ENCODE measurements around the gene UGT1A9.
"Not testable (repeated sequence)": the region's sequence is repeated elsewhere in the genome, so short reads cannot be mapped to it uniquely, and the experiment has no call there.

UGT1A9 gene

DNA sequence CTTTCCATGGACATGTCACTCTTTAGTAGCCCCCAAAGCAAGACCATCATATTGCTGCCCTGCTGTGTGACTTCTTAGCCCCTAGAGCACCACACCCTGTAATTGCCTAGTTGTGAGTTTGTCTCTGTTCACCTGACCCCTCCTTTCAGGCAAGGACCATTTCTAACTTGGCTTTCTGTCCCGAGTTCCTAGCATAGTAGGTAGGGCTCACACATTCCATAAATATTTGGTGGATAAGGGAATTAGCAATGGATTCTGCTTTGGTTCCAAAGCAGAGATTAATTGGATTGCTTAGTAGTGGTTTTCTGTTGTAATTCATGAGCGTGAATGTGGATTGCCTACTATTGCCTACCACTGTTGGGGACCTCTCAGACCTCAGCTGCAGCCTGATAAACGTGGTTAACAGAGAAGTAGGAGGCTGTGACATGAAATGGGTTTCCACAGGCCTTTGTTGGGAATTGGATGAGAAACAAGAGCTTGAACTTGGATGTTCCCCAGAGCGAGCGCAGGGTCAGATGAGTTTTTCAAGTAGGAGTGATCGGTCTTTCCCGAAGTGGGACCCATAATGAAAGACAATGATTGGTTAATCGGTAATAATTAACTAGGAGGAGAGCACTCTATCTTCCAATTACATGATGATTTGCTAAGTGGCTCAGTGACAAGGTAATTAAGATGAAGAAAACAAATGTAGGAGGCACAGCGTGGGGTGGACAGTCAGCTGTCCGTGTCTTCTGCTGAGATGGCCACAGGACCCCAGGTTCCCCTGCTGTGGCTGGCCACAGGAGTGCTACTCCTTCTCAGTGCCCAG, 75.0 kb downstream of the UGT1A9 start:
- Histone ChIP-seq H3K27ac (ENCODE audit: low read length) (no peak overlapping the region), H3K4me1 (ENCODE audit: low read length) (no peaks in the 10 kb centered on the region), H3K27me3 (replicated peaks; ENCODE audit: insufficient read depth, low read length) (no peaks in the 10 kb centered on the region), H3K9ac (ENCODE audit: low read length) (no peak overlapping the region), H3K36me3 (replicated peaks; ENCODE audit: insufficient read depth, low read length) (no peaks in the 10 kb centered on the region), H2AFZ (ENCODE audit: low read length) (no peak overlapping the region), H3K79me2 (ENCODE audit: low read length) (no peaks in the 10 kb centered on the region), H3F3A (ENCODE audit: insufficient read depth, low read length) (no peaks in the 10 kb centered on the region), H4K20me1 (ENCODE audit: insufficient read depth, low read length) (no peaks in the 10 kb centered on the region), H3K9me3 (replicated peaks; ENCODE audit: insufficient read depth, low read length) (no peaks in the 10 kb centered on the region), H3K4me2 (ENCODE audit: low read depth, low read length) (no peak overlapping the region), H3K9me2 (replicated peaks; ENCODE audit: insufficient read depth, low read length) (no peaks in the 10 kb centered on the region), H3K4me3 (ENCODE audit: low read length) (no peak overlapping the region)
- DNase-seq, result no peak
- TF ChIP-seq, protein P1, sequence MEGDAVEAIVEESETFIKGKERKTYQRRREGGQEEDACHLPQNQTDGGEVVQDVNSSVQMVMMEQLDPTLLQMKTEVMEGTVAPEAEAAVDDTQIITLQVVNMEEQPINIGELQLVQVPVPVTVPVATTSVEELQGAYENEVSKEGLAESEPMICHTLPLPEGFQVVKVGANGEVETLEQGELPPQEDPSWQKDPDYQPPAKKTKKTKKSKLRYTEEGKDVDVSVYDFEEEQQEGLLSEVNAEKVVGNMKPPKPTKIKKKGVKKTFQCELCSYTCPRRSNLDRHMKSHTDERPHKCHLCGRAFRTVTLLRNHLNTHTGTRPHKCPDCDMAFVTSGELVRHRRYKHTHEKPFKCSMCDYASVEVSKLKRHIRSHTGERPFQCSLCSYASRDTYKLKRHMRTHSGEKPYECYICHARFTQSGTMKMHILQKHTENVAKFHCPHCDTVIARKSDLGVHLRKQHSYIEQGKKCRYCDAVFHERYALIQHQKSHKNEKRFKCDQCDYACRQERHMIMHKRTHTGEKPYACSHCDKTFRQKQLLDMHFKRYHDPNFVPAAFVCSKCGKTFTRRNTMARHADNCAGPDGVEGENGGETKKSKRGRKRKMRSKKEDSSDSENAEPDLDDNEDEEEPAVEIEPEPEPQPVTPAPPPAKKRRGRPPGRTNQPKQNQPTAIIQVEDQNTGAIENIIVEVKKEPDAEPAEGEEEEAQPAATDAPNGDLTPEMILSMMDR (IDR thresholded peaks at IDR 0.05; ENCODE audit: low read length), result no peak
- TF ChIP-seq EZH2phosphoT487 (IDR thresholded peaks at IDR 0.05; ENCODE audit: low read length), result no peak
- no peak for TF ChIP-seq EZH2 (optimal IDR thresholded peaks at IDR 0.05; ENCODE audit: low read depth, low read length)

DNA sequence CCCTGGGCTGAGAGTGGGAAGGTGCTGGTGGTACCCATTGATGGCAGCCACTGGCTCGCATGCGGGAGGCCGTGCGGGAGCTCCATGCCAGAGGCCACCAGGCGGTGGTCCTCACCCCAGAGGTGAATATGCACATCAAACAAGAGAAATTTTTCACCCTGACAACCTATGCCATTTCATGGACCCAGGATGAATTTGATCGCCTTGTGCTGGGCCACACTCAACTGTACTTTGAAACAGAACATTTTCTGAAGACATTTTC, 75.5 kb downstream of the UGT1A9 start:
- H3K27me3 ChIP-seq (replicated peaks; ENCODE audit: insufficient read depth, low read length), result no peaks in the 10 kb centered on the region
- H3K4me1 ChIP-seq (ENCODE audit: low read length), result no peaks in the 10 kb centered on the region
- H3F3A ChIP-seq (ENCODE audit: insufficient read depth, low read length), result no peaks in the 10 kb centered on the region
- H3K79me2 ChIP-seq (ENCODE audit: low read length), result no peaks in the 10 kb centered on the region
- no peak overlapping the region for H3K9ac ChIP-seq (ENCODE audit: low read length)
- no peak overlapping the region for H2AFZ ChIP-seq (ENCODE audit: low read length)
- TF ChIP-seq EZH2 (optimal IDR thresholded peaks at IDR 0.05; ENCODE audit: low read depth, low read length), result no peak
- TF ChIP-seq, protein P1 (IDR thresholded peaks at IDR 0.05; ENCODE audit: low read length), result no peak
- no peak for TF ChIP-seq EZH2phosphoT487 (IDR thresholded peaks at IDR 0.05; ENCODE audit: low read length)
- H3K27ac ChIP-seq (ENCODE audit: low read length), result no peak overlapping the region
- H3K9me2 ChIP-seq (replicated peaks; ENCODE audit: insufficient read depth, low read length), result no peaks in the 10 kb centered on the region
- no peak for DNase-seq
- H3K4me3 ChIP-seq (ENCODE audit: low read length), result no peak overlapping the region
- H3K4me2 ChIP-seq (ENCODE audit: low read depth, low read length), result no peak overlapping the region
- no peaks in the 10 kb centered on the region for H3K9me3 ChIP-seq (replicated peaks; ENCODE audit: insufficient read depth, low read length)
- H3K36me3 ChIP-seq (replicated peaks; ENCODE audit: insufficient read depth, low read length), result no peaks in the 10 kb centered on the region
- H4K20me1 ChIP-seq (ENCODE audit: insufficient read depth, low read length), result no peaks in the 10 kb centered on the region

DNA sequence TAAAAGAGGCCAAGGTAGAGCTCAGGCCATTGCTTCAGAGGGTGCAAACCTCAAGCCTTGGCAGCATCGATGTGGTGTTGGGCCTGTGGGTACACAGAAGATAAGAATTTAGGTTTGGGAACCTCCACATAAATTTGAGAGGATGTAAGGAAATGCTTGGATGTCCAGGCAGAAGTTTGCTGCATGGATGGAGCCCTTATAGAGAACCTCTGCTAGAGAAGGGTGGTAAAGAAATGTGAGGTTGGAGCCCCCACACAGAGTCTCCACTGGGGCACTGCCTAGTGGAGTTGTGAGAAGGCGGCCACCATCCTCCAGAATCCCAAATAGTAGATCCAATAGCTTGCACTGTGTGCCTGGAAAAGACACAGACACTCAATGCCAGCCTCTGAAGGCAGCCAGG, 79.0 kb downstream of the UGT1A9 start:
- not testable (repeated sequence) for H3K4me1 ChIP-seq (ENCODE audit: low read length); H3K4me2 ChIP-seq (ENCODE audit: low read depth, low read length); H3K36me3 ChIP-seq (replicated peaks; ENCODE audit: insufficient read depth, low read length); H3F3A ChIP-seq (ENCODE audit: insufficient read depth, low read length); H3K9me2 ChIP-seq (replicated peaks; ENCODE audit: insufficient read depth, low read length); H3K9ac ChIP-seq (ENCODE audit: low read length); H3K27me3 ChIP-seq (replicated peaks; ENCODE audit: insufficient read depth, low read length); H2AFZ ChIP-seq (ENCODE audit: low read length); DNase-seq; H3K27ac ChIP-seq (ENCODE audit: low read length); H3K79me2 ChIP-seq (ENCODE audit: low read length); H3K9me3 ChIP-seq (replicated peaks; ENCODE audit: insufficient read depth, low read length); H3K4me3 ChIP-seq (ENCODE audit: low read length); H4K20me1 ChIP-seq (ENCODE audit: insufficient read depth, low read length)

DNA sequence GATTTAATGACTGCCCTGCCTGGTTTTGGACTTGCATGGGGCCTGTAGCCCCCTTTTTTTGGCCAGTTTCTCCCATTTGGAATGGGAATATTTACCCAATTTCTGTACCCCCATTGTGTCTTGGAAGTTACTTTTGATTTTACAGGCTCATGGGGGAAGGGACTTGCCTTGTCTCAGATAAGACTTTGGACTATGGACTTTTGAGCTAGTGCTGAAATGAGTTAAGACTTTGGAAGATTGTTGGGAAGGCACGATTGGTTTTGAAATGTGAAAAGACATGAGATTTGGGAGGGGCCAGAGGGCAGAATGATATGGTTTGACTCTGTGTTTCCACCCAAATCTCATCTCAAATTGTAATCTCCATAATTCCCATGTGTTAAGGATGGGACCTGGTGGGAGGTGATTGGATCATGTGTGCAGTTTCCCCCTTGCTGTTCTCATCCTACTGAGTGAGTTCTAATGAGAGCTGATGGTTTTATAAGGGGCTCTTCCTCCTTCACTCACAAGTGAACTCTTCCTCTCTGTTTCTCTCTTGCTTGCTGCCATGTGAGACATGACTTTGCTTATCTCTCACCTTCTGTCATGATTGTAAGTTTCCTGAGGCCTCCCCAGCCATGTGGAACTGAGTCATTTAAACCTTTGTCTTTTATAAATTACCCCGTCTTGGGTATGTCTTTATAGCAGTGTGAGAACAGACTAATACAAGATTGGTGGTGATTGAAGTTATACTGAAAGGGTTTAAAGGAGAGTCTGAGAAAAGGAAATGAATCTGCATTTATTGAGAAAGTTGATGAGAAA, 79.7 kb downstream of the UGT1A9 start:
- H3K4me2 ChIP-seq (ENCODE audit: low read depth, low read length); H3K9me2 ChIP-seq (replicated peaks; ENCODE audit: insufficient read depth, low read length); H3K4me1 ChIP-seq (ENCODE audit: low read length); H3K9me3 ChIP-seq (replicated peaks; ENCODE audit: insufficient read depth, low read length); H3K27me3 ChIP-seq (replicated peaks; ENCODE audit: insufficient read depth, low read length); H2AFZ ChIP-seq (ENCODE audit: low read length); H3K27ac ChIP-seq (ENCODE audit: low read length); H3F3A ChIP-seq (ENCODE audit: insufficient read depth, low read length); DNase-seq; H3K79me2 ChIP-seq (ENCODE audit: low read length); H4K20me1 ChIP-seq (ENCODE audit: insufficient read depth, low read length); H3K4me3 ChIP-seq (ENCODE audit: low read length); H3K9ac ChIP-seq (ENCODE audit: low read length); H3K36me3 ChIP-seq (replicated peaks; ENCODE audit: insufficient read depth, low read length): not testable (repeated sequence)

Data from MM.1S (cell line).